GM12872 (cell line): Measurements from ENCODE around the gene GMCL2.
A peak's percentile ranks its signal among the peaks of the same experiment; 100 is the strongest.

ENCODE experiments used
- TF ChIP-seq, protein P1 (sequence below): IDR thresholded peaks from 3 replicates; pipeline ENCODE4 v1.5.1; 2011; ENCODE audit warnings: low read depth, mild to moderate bottlenecking, low read length, moderate library complexity; ENCODE audit not compliant: insufficient read depth

GMCL2 gene

DNA sequence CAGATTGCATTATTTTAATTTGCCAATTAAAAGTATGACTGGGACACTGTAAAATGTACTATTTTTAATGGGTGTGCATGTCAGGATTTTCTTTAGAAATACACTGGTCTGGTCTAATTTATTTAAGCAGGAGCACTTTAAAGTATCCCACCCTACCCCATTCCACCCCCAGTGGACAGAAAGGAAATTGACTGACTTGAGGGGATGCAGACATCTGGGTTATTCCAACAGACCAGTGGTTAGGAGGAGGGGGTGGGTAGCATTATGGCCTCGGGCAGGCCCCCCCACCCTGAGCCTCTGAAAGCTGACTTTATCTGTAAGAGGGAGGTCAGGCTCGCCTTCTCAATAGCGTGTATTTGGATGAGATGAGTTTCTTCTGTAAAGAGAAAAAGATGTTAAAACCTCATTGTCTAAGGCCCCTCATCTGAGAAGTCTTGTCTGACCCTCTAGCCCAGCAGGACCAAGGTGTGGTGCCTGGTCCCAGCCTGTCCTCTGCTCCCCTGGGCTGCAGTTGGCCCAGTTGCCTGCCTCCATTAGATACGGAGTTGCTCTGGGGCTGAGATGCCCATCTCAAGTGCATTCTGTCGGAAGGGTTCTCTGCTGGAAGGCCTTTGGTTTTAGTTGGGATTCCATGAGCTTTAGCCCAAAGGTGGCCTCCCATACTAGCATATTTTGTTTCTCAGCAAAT is 21.5 kb upstream of the GMCL2 start:
- TF ChIP-seq, protein P1, sequence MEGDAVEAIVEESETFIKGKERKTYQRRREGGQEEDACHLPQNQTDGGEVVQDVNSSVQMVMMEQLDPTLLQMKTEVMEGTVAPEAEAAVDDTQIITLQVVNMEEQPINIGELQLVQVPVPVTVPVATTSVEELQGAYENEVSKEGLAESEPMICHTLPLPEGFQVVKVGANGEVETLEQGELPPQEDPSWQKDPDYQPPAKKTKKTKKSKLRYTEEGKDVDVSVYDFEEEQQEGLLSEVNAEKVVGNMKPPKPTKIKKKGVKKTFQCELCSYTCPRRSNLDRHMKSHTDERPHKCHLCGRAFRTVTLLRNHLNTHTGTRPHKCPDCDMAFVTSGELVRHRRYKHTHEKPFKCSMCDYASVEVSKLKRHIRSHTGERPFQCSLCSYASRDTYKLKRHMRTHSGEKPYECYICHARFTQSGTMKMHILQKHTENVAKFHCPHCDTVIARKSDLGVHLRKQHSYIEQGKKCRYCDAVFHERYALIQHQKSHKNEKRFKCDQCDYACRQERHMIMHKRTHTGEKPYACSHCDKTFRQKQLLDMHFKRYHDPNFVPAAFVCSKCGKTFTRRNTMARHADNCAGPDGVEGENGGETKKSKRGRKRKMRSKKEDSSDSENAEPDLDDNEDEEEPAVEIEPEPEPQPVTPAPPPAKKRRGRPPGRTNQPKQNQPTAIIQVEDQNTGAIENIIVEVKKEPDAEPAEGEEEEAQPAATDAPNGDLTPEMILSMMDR: peak; percentile 39; the same call in 2 of the 3 replicates

DNA sequence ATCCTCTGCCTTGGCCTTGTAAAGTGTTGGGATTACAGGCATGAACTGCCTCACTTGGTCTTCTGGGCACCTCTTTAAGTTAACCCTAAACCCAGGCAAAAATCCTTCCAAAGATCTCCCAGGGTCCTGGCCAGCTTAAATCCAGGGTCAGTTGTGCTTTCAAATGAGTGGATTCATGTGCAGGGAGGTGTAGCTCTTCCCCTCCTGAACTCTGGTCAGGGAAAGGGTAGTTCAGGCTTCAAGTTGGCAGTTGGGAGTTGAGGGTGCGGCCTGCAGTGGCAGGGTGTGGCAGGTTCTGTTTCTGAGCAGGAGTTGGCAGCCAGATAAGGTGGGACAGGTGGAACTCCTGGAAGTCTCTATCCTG is 20.7 kb upstream of the GMCL2 start:
- TF ChIP-seq, protein P1: no peak

DNA sequence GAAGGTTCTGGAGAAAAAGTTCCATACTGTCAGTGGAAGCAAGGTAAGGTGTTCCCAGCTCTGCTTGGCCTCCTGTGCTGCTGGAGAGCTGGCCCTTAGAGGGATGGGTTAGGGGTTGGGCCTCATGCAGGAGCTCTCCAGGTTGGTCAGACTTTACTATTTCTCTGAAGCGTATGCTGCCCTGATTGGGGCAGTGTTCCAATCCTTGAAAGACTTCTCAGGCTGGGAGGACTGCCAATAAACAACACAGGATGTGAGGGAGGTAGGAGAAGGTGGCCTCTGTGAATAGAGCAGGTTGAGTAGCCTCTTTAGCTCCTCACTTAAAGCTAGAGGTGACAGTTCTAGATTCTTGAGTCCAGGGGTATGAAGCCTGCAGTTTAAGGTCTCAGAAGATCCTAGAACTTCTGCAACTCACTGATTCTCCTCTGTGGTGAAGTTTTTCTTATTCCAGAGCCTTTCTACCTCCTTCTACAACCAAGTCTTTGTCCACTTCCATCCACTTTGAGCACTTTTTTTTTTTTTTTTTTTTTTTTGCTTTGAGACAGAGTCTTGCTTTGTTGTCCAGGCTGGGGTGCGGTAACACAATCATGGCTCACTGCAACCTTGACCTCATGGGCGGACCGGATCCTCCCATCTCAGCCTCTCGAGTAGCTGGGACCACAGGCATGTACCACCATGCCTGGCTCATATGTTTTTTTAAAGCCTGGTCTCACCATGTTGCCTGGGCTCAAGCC is 20.2 kb upstream of the GMCL2 start:
- TF ChIP-seq, protein P1: no peak

DNA sequence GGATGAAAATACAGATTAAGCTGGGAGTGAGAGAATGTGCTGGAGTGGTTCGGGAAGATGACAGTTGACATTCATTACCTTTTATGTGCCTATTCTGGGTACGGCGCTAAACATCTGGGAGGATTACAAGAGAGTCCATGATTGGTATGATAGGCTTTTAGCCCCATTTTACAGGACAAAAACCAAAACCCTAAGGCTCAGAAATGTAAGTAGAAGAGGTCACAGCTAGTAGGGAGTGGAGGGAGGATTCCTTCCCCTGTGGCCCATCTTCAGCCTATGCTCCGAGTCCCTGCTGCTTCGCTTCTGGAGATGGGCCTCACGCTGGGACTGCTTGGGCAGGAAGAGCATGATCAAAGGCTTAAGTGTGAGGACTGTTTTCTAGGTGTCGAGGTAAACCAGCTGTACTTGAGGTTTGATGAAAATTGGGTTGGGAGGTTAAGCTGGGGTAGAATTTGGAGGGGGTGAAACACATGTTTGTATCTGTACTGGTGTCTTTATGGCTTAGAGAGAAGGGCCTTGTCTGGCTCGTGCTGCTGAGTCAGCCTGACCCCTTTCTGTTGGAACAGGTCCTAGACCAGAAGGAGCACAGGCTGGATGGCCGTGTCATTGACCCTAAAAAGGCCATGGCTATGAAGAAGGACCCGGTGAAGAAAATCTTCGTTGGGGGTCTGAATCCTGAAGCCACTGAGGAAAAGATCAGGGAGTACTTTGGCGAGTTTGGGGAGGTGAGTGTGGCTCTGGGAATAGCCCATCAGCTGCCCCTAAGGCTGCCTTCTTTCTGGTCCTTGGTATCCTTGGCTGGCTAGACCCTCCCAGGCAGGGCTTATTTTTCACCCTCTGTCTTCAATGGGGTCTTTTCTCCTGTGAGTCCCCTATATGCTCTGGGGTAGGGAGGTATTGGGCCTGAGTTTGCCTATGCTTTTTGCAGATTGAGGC is 19.3 kb upstream of the GMCL2 start:
- TF ChIP-seq, protein P1: no peak

DNA sequence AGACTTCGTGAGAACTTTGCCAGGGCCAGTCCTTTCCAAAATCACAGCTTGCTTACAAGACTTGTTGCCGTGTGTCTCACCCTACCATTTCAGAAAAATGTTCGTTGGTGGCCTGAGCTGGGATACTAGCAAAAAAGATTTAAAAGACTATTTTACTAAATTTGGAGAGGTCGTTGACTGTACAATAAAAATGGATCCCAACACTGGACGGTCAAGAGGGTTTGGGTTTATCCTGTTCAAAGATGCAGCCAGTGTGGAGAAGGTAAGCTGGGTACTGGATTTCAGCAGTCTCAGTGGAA is 18.5 kb upstream of the GMCL2 start:
- TF ChIP-seq, protein P1: no peak

DNA sequence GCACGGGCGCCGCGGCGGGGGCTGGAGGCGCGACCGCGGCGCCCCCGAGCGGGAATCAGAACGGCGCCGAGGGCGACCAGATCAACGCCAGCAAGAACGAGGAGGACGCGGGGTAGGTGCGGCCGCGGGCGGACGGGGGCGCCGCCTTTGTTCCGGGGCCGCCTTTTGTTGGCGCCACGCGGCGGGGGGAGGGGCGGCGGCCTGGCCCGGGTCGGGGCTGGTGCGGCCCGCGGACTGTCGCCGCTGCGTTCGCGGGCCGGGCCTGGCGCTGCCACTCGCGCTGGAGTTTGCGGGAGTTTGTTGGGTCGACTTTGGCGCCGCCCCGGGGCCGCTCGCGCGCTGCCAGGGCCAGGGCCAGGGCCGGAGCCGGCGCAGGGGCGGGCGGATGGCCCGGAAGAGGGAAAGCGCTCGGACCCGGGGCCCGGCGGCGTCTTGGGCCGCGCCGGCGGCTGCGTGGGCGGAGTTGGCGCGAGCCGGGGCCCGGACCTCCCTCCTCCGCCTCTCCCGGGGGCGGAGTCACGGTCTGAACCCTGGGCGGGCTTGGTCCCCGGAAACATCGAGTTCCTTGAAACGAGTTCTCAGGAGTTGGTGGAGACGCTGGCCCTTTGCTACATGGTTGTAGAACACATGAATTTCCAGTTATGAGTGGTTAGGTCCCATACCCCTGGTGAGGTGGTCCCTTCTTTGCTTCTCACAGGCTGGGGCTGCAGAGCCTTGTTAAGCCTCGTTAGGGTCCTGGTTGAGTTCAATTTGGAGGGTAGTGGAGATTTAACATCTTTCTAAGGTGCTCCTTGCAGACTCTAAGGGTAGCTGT is 18.0 kb upstream of the GMCL2 start:
- TF ChIP-seq, protein P1: no peak
